GM18951 (cell line): ENCODE results near the gene ADCK1.

Experiments used
- POLR2A ChIP-seq: IDR thresholded peaks from 4 replicates; pipeline ENCODE4 v1.6.1; 2011; ENCODE audit warnings: mild to moderate bottlenecking; ENCODE audit not compliant: insufficient read length, insufficient read depth; ENCODE audit errors: extremely low read depth
- in situ Hi-C: fragments of 300-500 bp; cut with MboI; formaldehyde crosslinking; loops from one replicate; pipeline ENCODE4 v1.12.0; 2022; ENCODE audit warnings: low sequenced_read_pairs, mixed read lengths, inconsistent platforms; ENCODE audit not compliant: unreplicated experiment

Gene ADCK1

DNA sequence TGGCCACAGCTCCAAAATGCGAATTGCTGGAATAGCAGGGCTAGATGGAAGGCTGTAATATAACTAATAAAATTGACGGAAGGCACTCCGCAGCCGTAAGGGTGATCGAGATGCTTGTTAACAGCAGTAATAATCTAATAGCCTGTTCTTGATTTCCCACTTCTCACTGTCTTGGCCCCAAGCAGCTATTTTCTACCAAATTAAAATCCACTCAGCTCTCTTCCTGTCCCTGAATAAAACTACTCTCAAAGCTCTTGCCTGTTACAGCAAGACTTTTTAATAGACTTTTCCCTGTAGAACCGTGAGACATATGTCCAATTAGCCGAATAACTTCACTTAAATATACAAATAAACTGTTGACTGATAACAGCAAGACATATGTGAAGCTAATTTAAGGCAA lies 38.0 kb downstream of the ADCK1 start:
- in situ Hi-C loops = no loop called here
- no peak for TF ChIP-seq POLR2A

- no peak for TF ChIP-seq POLR2A
- in situ Hi-C loops = no loop called here
Measured at GRCh38 chr14:77838831-77839511, 39.1 kb downstream of the ADCK1 start.

DNA sequence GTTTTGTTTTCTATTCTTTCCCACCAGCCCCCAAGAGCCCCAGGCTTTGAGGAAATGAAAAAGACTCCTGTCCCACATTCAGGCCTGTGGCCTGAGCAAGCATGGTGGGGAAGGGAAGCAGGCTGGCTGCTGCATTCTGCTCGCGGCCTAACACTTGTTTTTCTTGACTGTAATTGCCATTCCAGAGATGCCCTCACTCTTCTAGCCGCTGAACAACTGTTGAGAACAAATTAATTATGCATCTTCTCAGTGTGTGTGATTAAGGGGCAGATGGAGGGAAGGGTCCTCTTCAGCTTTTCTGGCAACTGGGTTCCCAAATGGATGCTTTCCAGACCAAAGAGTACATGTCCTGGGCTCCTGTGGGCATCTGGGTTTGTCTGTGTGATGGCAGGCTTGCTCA lies 43.3 kb downstream of the ADCK1 start:
- no peak for TF ChIP-seq POLR2A
- in situ Hi-C loops = no loop called here

DNA sequence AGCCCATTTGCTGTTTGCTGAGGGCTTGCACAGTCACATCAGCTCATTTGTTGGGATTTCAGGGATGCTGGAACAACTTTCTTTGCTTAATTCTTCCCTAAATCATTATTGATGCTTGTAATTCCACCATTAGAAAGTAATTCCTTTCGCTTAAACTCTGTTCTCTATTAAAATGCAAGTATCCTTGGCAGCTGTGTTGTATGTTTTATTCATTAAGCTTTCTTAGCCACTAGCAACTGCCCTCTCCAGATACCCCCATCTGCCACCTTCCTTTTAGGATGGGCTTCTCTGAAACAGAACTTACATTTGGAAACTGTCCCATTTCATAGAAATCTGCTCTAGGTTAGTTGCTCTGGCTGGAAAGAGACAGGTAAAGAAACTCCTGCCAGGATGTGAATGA lies 43.7 kb downstream of the ADCK1 start:
- in situ Hi-C loops = no loop called here
- TF ChIP-seq POLR2A = no peak

GRCh38 chr14:77844802-77845201 lies 44.9 kb downstream of the ADCK1 start:
- no peak for TF ChIP-seq POLR2A
- in situ Hi-C loops = no loop called here

GRCh38 chr14:77848031-77848430 lies 48.1 kb downstream of the ADCK1 start:
- TF ChIP-seq POLR2A = no peak
- in situ Hi-C loops = no loop called here

DNA sequence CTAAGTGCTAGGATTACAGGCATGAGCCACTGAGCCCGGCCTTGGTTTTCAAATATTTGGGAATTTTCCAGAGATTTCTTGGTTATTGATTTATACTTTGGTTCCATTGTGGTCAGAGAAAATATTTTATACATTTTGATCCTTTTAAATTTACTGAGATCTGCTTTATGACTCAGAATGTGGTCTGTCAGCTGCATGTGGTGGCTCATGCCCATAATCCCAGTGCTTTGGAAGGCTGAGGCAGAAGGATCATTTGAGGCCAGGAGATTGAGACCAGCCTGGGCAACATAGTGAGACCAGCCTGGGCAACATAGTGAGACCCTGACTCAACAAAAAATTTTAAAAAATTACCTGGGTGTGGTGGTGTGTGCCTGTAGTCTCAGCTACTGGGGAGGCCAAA lies 49.8 kb downstream of the ADCK1 start:
- in situ Hi-C loops = loop anchor here (25.0 kb wide), 1 partner anchor 738 kb away; no protein-coding TSS in a partner anchor
- no peak for TF ChIP-seq POLR2A

DNA sequence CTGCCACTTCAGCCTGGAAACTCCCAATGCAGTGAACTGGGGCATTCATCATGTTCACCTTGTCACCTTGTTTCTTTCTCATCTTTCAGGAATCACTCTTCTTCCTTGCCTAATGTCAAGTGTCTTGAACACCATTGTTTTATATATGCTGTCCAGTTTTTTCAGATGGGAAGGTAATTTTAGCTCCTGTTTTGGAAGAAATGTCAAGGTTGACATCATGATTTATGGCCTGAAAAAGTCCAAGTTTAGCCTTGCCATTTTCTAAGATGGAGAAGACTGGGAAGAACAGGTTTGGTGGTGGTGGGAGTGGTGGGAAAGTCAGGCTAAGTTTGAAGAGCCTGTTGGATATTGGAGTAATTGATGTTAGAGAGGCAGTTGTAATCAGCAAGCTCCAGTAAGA lies 54.0 kb downstream of the ADCK1 start:
- no peak for TF ChIP-seq POLR2A
- in situ Hi-C loops = loop anchor here (25.0 kb wide), 1 partner anchor 733 kb away; no protein-coding TSS in a partner anchor

- TF ChIP-seq POLR2A = no peak
- in situ Hi-C loops = loop anchor here (25.0 kb wide), 1 partner anchor 730 kb away; no protein-coding TSS in a partner anchor
Measured at GRCh38 chr14:77856941-77857340, 57.0 kb downstream of the ADCK1 start.

DNA sequence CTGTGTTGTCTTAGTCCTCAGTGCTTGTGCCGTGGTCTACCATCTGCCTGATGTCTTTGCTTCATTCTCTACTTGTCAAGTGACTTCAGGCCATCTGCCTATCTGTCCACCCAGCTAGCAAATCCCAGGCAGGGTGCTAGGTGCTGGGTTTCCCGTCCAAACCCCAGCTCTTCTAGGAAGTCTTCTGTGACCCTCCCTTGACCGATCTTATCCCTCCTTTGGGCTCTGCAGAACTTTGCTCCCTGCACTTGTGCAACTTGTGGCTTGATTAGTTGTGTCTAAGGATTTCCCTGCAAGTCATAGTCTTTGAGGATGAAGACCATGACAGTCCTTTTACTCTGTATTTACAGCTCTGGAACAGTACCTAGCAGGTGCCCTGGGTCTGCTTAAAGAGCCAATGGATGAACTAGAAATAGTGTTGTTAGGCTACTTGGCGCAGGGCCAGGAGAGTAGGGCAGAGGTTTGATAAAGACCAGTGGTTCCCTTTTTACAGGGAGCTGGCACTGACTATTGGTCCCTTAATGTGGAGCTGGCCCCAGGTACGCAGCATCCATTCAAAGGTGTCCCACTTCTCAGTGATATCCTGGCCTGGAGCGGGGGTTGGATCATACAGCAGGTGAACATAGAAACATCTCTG lies 60.1 kb downstream of the ADCK1 start:
- TF ChIP-seq POLR2A = no peak
- in situ Hi-C loops = loop anchor here (25.0 kb wide), 1 partner anchor 727 kb away; no protein-coding TSS in a partner anchor

DNA sequence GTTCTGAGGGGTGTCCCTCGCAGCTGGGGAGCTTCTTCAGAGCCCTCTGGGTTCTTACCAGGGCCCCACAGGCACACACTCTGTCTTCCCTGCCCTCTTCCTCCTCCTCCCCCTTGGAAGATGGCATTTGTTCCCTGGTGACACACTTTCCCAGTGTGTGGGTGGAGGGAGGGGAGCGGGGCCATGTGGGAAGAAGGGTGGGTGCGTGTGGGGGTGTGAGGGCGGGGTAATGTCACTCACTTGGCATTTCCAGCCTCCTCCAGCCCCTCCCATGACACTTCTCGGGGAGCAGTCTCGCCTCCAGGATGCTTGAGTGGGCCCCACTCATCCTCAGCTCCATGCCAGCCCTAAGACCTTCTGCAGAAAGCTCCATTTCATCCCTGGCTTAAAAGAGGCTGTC lies 61.3 kb downstream of the ADCK1 start:
- in situ Hi-C loops = loop anchor here (25.0 kb wide), 1 partner anchor 726 kb away; no protein-coding TSS in a partner anchor
- no peak for TF ChIP-seq POLR2A

- in situ Hi-C loops = loop anchor here (25.0 kb wide), 1 partner anchor 725 kb away; no protein-coding TSS in a partner anchor
- no peak for TF ChIP-seq POLR2A
Measured at GRCh38 chr14:77862154-77862786, 62.4 kb downstream of the ADCK1 start.

GRCh38 chr14:77864085-77864484 lies 64.2 kb downstream of the ADCK1 start:
- TF ChIP-seq POLR2A = no peak
- in situ Hi-C loops = loop anchor here (25.0 kb wide), 1 partner anchor 723 kb away; no protein-coding TSS in a partner anchor
